Smooth muscle cell of trachea (primary cell): ENCODE data around the gene FGG. TPM values are rescaled to one million over a fixed set of nuclear protein-coding genes. Genes with fewer than 3 reads are reported as not detected.

Experiments
- total RNA-seq: library from RNA; depleted of rRNA; stranded (reverse); fragments of >200 nt; gene quantifications from 2 replicates; pipeline ENCODE4 v1.2.1, GENCODE V29; 2014

Gene FGG
- not detected in 2 replicates for total RNA-seq

GRCh38 chr4:154612472-154613414 lies at the start of gene FGG:
TSS of gene FGG (minus strand) at chr4:154612656. CDS start at chr4:154612609, 47 bp downstream.

GRCh38 chr4:154590329-154591006 lies 22.0 kb downstream of the FGG start, which contains the start of gene FGA:
TSS of gene FGA (minus strand) at chr4:154590742. CDS start at chr4:154590687, 55 bp downstream.

GRCh38 chr4:154562697-154563254 lies 49.7 kb downstream of the FGG start, which contains the start of gene FGB:
TSS of gene FGB (plus strand) at chr4:154563011. CDS start at chr4:154563019, 8 bp downstream.

Other genes starting within 250 kb of the FGG start
- gene DCHS2, start 120.9 kb downstream of the FGG start, total RNA-seq, result 0.15 TPM in 1 of 2 replicates, not detected in the other
- 87.8 and 119 TPM in 2 replicates for gene PLRG1, start 62.3 kb downstream of the FGG start, total RNA-seq
- gene FGB, start 49.6 kb downstream of the FGG start, total RNA-seq, result not detected in 2 replicates
- not detected in 2 replicates for gene FGA, start 21.9 kb downstream of the FGG start, total RNA-seq
- under 0.01 and 0.15 TPM in 2 replicates for gene LRAT, start 131.3 kb upstream of the FGG start, total RNA-seq
- gene RBM46, start 168.6 kb upstream of the FGG start, total RNA-seq, result 0.15 and 0.17 TPM in 2 replicates